HG03558 (cell line): ENCODE measurements around the gene ABCB7.
"Not testable (repeated sequence)": the region's sequence is repeated elsewhere in the genome, so short reads cannot be mapped to it uniquely, and the experiment has no call there.

Experiments
- ATAC-seq: cut with Tn5 transposase; IDR thresholded peaks from one replicate; pipeline ENCODE4 v1.9.1; 2021; ENCODE audit warnings: moderate number of reproducible peaks; ENCODE audit not compliant: unreplicated experiment; ENCODE audit errors: extremely low read depth

ABCB7 gene

GRCh38 chrX:75107863-75108509, 48.1 kb downstream of the ABCB7 start:
- ATAC-seq: no peak

GRCh38 chrX:75106772-75107171, 49.3 kb downstream of the ABCB7 start:
- no peak for ATAC-seq

- no peak for ATAC-seq
Measured at GRCh38 chrX:75096331-75096730, 59.8 kb downstream of the ABCB7 start.

- ATAC-seq: no peak
Measured at GRCh38 chrX:75086731-75087195, 69.3 kb downstream of the ABCB7 start.

GRCh38 chrX:75084757-75085156, 71.3 kb downstream of the ABCB7 start:
- ATAC-seq: no peak

- ATAC-seq: no peak
Measured at GRCh38 chrX:75076429-75076828, 79.7 kb downstream of the ABCB7 start.

GRCh38 chrX:75074475-75074874, 81.6 kb downstream of the ABCB7 start:
- no peak for ATAC-seq

- no peak for ATAC-seq
Measured at GRCh38 chrX:75071334-75071733, 84.7 kb downstream of the ABCB7 start.

- ATAC-seq: no peak
Measured at GRCh38 chrX:75067931-75068330, 88.2 kb downstream of the ABCB7 start.

GRCh38 chrX:75061701-75062100, 94.4 kb downstream of the ABCB7 start:
- ATAC-seq: no peak

GRCh38 chrX:75051047-75051446, 105.0 kb downstream of the ABCB7 start:
- ATAC-seq: no peak

GRCh38 chrX:75045369-75045768, 110.7 kb downstream of the ABCB7 start:
- no peak for ATAC-seq

GRCh38 chrX:75044142-75044541, 111.9 kb downstream of the ABCB7 start:
- ATAC-seq: not testable (repeated sequence)

GRCh38 chrX:75038925-75039324, 117.2 kb downstream of the ABCB7 start:
- no peak for ATAC-seq
